Stomach (tissue), 4 donors: ENCODE results near the gene RPH3AL.
"Not testable (repeated sequence)": the region's sequence is repeated elsewhere in the genome, so short reads cannot be mapped to it uniquely, and the experiment has no call there.

ENCODE experiments used
- EP300 ChIP-seq: sonication (generic); formaldehyde crosslinking; IDR thresholded peaks from one replicate; pipeline ENCODE4 v1.6.1; 2017; ENCODE audit warnings: antibody characterized with exemption
- POLR2A ChIP-seq, 4 donors: fragments of 450-650 bp; IDR thresholded peaks; one replicate each; pipeline ENCODE4 v1.6.1; 2016; ENCODE audit warnings: antibody characterized with exemption in 4 of 4, control low read depth in 2 of 4, mild to moderate bottlenecking in 1 of 4, moderate library complexity in 1 of 4
- TF ChIP-seq, protein P1 (sequence below), 7 experiments: fragments of 450-650 bp in 4 of 7; fragments of 200-600 bp in 3 of 7; sonication (generic) in 3 of 7; IDR thresholded peaks; one replicate each; pipeline ENCODE4 v1.5.1; 2016 to 2019; ENCODE audit warnings: antibody characterized with exemption in 7 of 7, control low read depth in 2 of 7, mild to moderate bottlenecking in 1 of 7

DNA sequence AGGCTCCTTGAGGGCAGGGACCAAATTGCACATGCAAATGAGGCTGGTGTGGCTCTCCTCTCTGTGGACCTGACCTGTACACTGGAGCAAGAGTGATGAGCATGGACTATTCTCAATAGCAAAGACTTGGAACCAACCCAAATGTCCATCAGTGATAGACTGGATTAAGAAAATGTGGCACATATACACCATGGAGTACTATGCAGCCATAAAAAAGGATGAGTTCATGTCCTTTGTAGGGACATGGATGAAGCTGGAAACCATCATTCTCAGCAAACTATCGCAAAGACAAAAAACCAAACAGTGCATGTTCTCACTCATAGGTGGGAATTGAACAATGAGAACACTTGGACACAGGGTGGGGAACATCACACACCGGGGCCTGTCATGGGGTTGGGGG lies 128.0 kb downstream of the RPH3AL start:
- TF ChIP-seq, protein P1, sequence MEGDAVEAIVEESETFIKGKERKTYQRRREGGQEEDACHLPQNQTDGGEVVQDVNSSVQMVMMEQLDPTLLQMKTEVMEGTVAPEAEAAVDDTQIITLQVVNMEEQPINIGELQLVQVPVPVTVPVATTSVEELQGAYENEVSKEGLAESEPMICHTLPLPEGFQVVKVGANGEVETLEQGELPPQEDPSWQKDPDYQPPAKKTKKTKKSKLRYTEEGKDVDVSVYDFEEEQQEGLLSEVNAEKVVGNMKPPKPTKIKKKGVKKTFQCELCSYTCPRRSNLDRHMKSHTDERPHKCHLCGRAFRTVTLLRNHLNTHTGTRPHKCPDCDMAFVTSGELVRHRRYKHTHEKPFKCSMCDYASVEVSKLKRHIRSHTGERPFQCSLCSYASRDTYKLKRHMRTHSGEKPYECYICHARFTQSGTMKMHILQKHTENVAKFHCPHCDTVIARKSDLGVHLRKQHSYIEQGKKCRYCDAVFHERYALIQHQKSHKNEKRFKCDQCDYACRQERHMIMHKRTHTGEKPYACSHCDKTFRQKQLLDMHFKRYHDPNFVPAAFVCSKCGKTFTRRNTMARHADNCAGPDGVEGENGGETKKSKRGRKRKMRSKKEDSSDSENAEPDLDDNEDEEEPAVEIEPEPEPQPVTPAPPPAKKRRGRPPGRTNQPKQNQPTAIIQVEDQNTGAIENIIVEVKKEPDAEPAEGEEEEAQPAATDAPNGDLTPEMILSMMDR (IDR thresholded peaks at IDR 0.05): not testable (repeated sequence)
- TF ChIP-seq EP300; POLR2A (IDR thresholded peaks at IDR 0.05): not testable (repeated sequence)
